H1 (cell line): Measurements from ENCODE around the gene SMIM15. TPM values are rescaled to one million over a fixed set of nuclear protein-coding genes. Genes with fewer than 3 reads are reported as not detected.

ENCODE experiments used
- CTCF ChIA-PET: fragments of 300-600 bp; sonication (Branson Sonifier 250); formaldehyde crosslinking; loops from one replicate; lab custom pipeline; 2021; ENCODE audit not compliant: partially characterized antibody; lab: Charles Lee
- POLR2A ChIA-PET: fragments of 300-600 bp; sonication (Branson Sonifier 250); formaldehyde crosslinking; loops from one replicate; lab custom pipeline; 2021; ENCODE audit warnings: inconsistent platforms; ENCODE audit not compliant: partially characterized antibody; lab: Charles Lee
- DNase-seq, 2 experiments: peaks; one replicate each; pipeline versions ENCODE4 v3.0.0 to v3.0.0-alpha.2; 2010 to 2022; ENCODE audit warnings: low spot score in 2 of 2, low read depth in 1 of 2, mixed read lengths in 1 of 2
- FAIRE-seq: peaks from 2 replicates; lab custom pipeline; 2011; peaks lifted over from hg19 to GRCh38; lab: Jason Lieb, UNC
- H2AFZ ChIP-seq: 2 replicates; pipeline ENCODE4 v1.8.1; 2012; ENCODE audit warnings: low read length, inconsistent platforms
- H2AK5ac ChIP-seq: 2 replicates; pipeline ENCODE4 v1.6.1; 2013; ENCODE audit warnings: low read depth, low read length
- H2BK120ac ChIP-seq: replicated peaks from 2 replicates; pipeline ENCODE3; 2013; ENCODE audit warnings: low read depth, low read length, inconsistent platforms
- H2BK12ac ChIP-seq: 2 replicates; pipeline ENCODE4 v1.6.1; 2013; ENCODE audit warnings: low read depth, low read length
- H2BK15ac ChIP-seq: 2 replicates; pipeline ENCODE4 v1.6.1; 2013; ENCODE audit warnings: low read length
- H2BK20ac ChIP-seq: 2 replicates; pipeline ENCODE4 v1.6.1; 2013; ENCODE audit warnings: low read length
- H2BK5ac ChIP-seq: 2 replicates; pipeline ENCODE4 v1.6.1; 2013; ENCODE audit warnings: low read depth, low read length
- H3K14ac ChIP-seq: 2 replicates; pipeline ENCODE4 v1.6.1; 2013; ENCODE audit warnings: inconsistent platforms; ENCODE audit not compliant: insufficient read length
- H3K18ac ChIP-seq: 2 replicates; pipeline ENCODE4 v1.6.1; 2013; ENCODE audit warnings: low read length; ENCODE audit errors: extremely low read depth
- H3K23ac ChIP-seq: 2 replicates; pipeline ENCODE4 v1.6.1; 2013; ENCODE audit warnings: inconsistent platforms; ENCODE audit not compliant: insufficient read length
- H3K23me2 ChIP-seq: 2 replicates; pipeline ENCODE4 v1.6.1; 2013; ENCODE audit warnings: low read depth, low read length
- H3K27ac ChIP-seq: 2 replicates; pipeline ENCODE4 v1.6.1; 2011; ENCODE audit warnings: low read depth, low read length, inconsistent platforms
- H3K27me3 ChIP-seq, 4 experiments: replicated peaks in 1 of 4; 1 replicate in 1 of 4; 2 replicates in 3 of 4; pipeline versions ENCODE4 v1.6.1 to v1.8.1; 2011 to 2013; ENCODE audit warnings: low read length in 3 of 4, mild to moderate bottlenecking in 3 of 4, inconsistent platforms in 2 of 4, mixed read lengths in 2 of 4, moderate library complexity in 1 of 4; ENCODE audit not compliant: control insufficient read depth in 3 of 4, insufficient read depth in 3 of 4; ENCODE audit errors: extremely low read depth in 1 of 4
- H3K36me3 ChIP-seq, 4 experiments: 2 replicates each; pipeline versions ENCODE4 v1.6.1 to v1.8.1; 2011 to 2013; ENCODE audit warnings: mild to moderate bottlenecking in 4 of 4, low read length in 3 of 4, moderate library complexity in 2 of 4, control low read depth in 1 of 4, inconsistent platforms in 1 of 4; ENCODE audit not compliant: insufficient read depth in 4 of 4, control insufficient read depth in 2 of 4
- H3K4ac ChIP-seq: replicated peaks from 2 replicates; pipeline ENCODE3; 2013; ENCODE audit warnings: low read length, low read depth, mixed read lengths, inconsistent platforms; ENCODE audit not compliant: insufficient read length
- H3K4me1 ChIP-seq, 4 experiments: replicated peaks in 1 of 4; 1 replicate in 1 of 4; 2 replicates in 3 of 4; pipeline versions ENCODE4 v1.6.1 to v1.8.1; 2011 to 2013; ENCODE audit warnings: low read length in 3 of 4, inconsistent platforms in 2 of 4, mixed read lengths in 1 of 4; ENCODE audit not compliant: insufficient read depth in 4 of 4, control insufficient read depth in 3 of 4
- H3K4me2 ChIP-seq, 2 experiments: 2 replicates each; pipeline versions ENCODE4 v1.6.1 to v1.8.1; 2011 to 2013; ENCODE audit warnings: low read depth in 2 of 2, low read length in 2 of 2, control low read depth in 1 of 2, inconsistent platforms in 1 of 2, mild to moderate bottlenecking in 1 of 2; ENCODE audit not compliant: insufficient read depth in 1 of 2
- H3K4me3 ChIP-seq, 4 experiments: fragments of 200-600, 300-600 bp in 1 of 4; sonication (generic), shearing (Covaris generic), sonication (Bioruptor Twin) in 1 of 4; 2 replicates each; pipeline versions ENCODE4 v1.5.1 to v1.8.1; 2011 to 2016; ENCODE audit warnings: low read length in 4 of 4, low read depth in 3 of 4, control low read depth in 2 of 4, inconsistent platforms in 2 of 4, mild to moderate bottlenecking in 2 of 4, mixed read lengths in 1 of 4, moderate library complexity in 1 of 4; ENCODE audit not compliant: insufficient read depth in 2 of 4; ENCODE audit errors: extremely low read depth in 1 of 4
- H3K56ac ChIP-seq: replicated peaks from 2 replicates; pipeline ENCODE3; 2013; ENCODE audit warnings: low read depth, mild to moderate bottlenecking, mixed read lengths, low read length, inconsistent platforms; ENCODE audit not compliant: insufficient read length
- H3K79me1 ChIP-seq: 2 replicates; pipeline ENCODE4 v1.6.1; 2013; ENCODE audit warnings: low read depth, low read length, control low read depth
- H3K79me2 ChIP-seq, 2 experiments: 2 replicates each; pipeline versions ENCODE4 v1.6.1 to v1.8.1; 2012 to 2013; ENCODE audit warnings: low read length in 2 of 2, mild to moderate bottlenecking in 2 of 2, inconsistent platforms in 1 of 2; ENCODE audit not compliant: insufficient read depth in 2 of 2, control insufficient read depth in 1 of 2
- H3K9ac ChIP-seq, 4 experiments: replicated peaks in 1 of 4; 1 replicate in 1 of 4; 2 replicates in 3 of 4; pipeline versions ENCODE4 v1.6.1 to v1.8.1; 2011 to 2013; ENCODE audit warnings: low read depth in 3 of 4, low read length in 3 of 4, control low read depth in 2 of 4, mild to moderate bottlenecking in 2 of 4, moderate library complexity in 2 of 4, inconsistent platforms in 1 of 4; ENCODE audit errors: extremely low read depth in 1 of 4
- H3K9me3 ChIP-seq, 2 experiments: 2 replicates each; pipeline versions ENCODE4 v1.6.1 to v1.8.1; 2012 to 2013; ENCODE audit warnings: mild to moderate bottlenecking in 2 of 2, moderate library complexity in 2 of 2, control low read depth in 1 of 2, inconsistent platforms in 1 of 2, low read depth in 1 of 2, low read length in 1 of 2, mixed read lengths in 1 of 2; ENCODE audit not compliant: insufficient read depth in 2 of 2
- H4K20me1 ChIP-seq, 2 experiments: replicated peaks in 1 of 2; 2 replicates each; pipeline versions ENCODE3 to v1.8.1; 2011 to 2013; ENCODE audit warnings: inconsistent platforms in 2 of 2, low read length in 2 of 2, mild to moderate bottlenecking in 1 of 2; ENCODE audit not compliant: insufficient read depth in 2 of 2, control insufficient read depth in 1 of 2
- H4K5ac ChIP-seq: 2 replicates; pipeline ENCODE4 v1.6.1; 2013; ENCODE audit warnings: low read length, low read depth, mixed read lengths, inconsistent platforms; ENCODE audit not compliant: insufficient read length
- H4K8ac ChIP-seq: 2 replicates; pipeline ENCODE4 v1.8.0; 2013; ENCODE audit warnings: mild to moderate bottlenecking, moderate library complexity, low read length, inconsistent platforms; ENCODE audit not compliant: insufficient read depth; ENCODE audit errors: extremely low read depth
- H4K91ac ChIP-seq: replicated peaks from 2 replicates; pipeline ENCODE3; 2013; ENCODE audit warnings: low read length, mixed read lengths, inconsistent platforms; ENCODE audit not compliant: insufficient read length
- CBX5 ChIP-seq: fragments of 300-800, 300-1000 bp; sonication (generic); IDR thresholded peaks from 2 replicates; pipeline ENCODE4 v1.7.1; 2016; ENCODE audit warnings: antibody characterized with exemption, low read length, low read depth
- CHD2 ChIP-seq: IDR thresholded peaks from 2 replicates; pipeline ENCODE4 v1.6.1; 2012; ENCODE audit warnings: low read length, improper control_type of control experiment
- CTBP2 ChIP-seq: IDR thresholded peaks from 2 replicates; pipeline ENCODE4 v1.7.0; 2011; ENCODE audit warnings: borderline replicate concordance, mild to moderate bottlenecking, moderate library complexity, mixed read lengths, low read length; ENCODE audit not compliant: insufficient read depth, insufficient read length
- EGR1 ChIP-seq: IDR thresholded peaks from 2 replicates; pipeline ENCODE4 v1.6.1; 2011; ENCODE audit warnings: low read depth, low read length, borderline replicate concordance
- FOSL1 ChIP-seq: IDR thresholded peaks from 2 replicates; pipeline ENCODE4 v1.6.1; 2011; ENCODE audit warnings: mild to moderate bottlenecking, low read depth, low read length, moderate library complexity; ENCODE audit not compliant: insufficient read depth
- GABPA ChIP-seq: IDR thresholded peaks from 2 replicates; pipeline ENCODE4 v1.6.1; 2011; ENCODE audit warnings: mild to moderate bottlenecking, low read length, moderate library complexity, borderline replicate concordance; ENCODE audit not compliant: insufficient read depth
- JUN ChIP-seq: IDR thresholded peaks from 2 replicates; pipeline ENCODE4 v1.6.1; 2011; ENCODE audit warnings: low read depth, mild to moderate bottlenecking, improper control_type of control experiment, low read length
- KDM5A ChIP-seq: fragments of 200-600 bp; IDR thresholded peaks from 2 replicates; pipeline ENCODE4 v1.7.1; 2012; ENCODE audit warnings: mild to moderate bottlenecking, low read length, inconsistent platforms, mixed read lengths
- NANOG ChIP-seq: IDR thresholded peaks from 2 replicates; pipeline ENCODE4 v1.6.1; 2011; ENCODE audit warnings: low read length, low read depth, mild to moderate bottlenecking, inconsistent platforms; ENCODE audit not compliant: insufficient read depth, poor library complexity, severe bottlenecking
- SIN3A ChIP-seq, 2 experiments: IDR thresholded peaks in 1 of 2; conservative IDR thresholded peaks in 1 of 2; 2 replicates each; pipeline ENCODE4 v1.6.1; 2011 to 2012; ENCODE audit warnings: low read length in 2 of 2, improper control_type of control experiment in 1 of 2, low read depth in 1 of 2, mild to moderate bottlenecking in 1 of 2
- TBP ChIP-seq: IDR thresholded peaks from 2 replicates; pipeline ENCODE4 v1.6.1; 2011; ENCODE audit warnings: low read depth, low read length, improper control_type of control experiment
- TCF12 ChIP-seq: IDR thresholded peaks from 2 replicates; pipeline ENCODE4 v1.6.1; 2011; ENCODE audit warnings: low read depth, mild to moderate bottlenecking, low read length
- USF2 ChIP-seq: IDR thresholded peaks from 2 replicates; pipeline ENCODE4 v1.6.1; 2011; ENCODE audit warnings: low read length, improper control_type of control experiment
- WGBS, 2 experiments: shearing (Covaris generic) in 1 of 2; methylation state at CpG; one replicate each; pipeline versions ENCODE4 v1.1.6 to v1.1.7; 2013 to 2015; ENCODE audit warnings: low lambda C conversion rate in 2 of 2, mixed read lengths in 2 of 2, inconsistent platforms in 1 of 2, low coverage in 1 of 2, missing lambda C conversion rate in 1 of 2; ENCODE audit not compliant: insufficient replicate concordance in 2 of 2, insufficient coverage in 1 of 2, insufficient read length in 1 of 2; ENCODE audit errors: extremely low coverage in 1 of 2, missing lambda C conversion rate in 1 of 2; 5-methylcytosine and 5-hydroxymethylcytosine counted together
- polyA plus RNA-seq, 7 experiments: library from polyadenylated mRNA; depleted of rRNA in 3 of 7; stranded (reverse) in 5 of 7; unstranded in 2 of 7; fragments of >200 nt in 5 of 7; fragments of 200-250 nt in 2 of 7; gene quantifications; 1 replicate in 5 of 7; 2 replicates in 1 of 7; 4 replicates in 1 of 7; pipeline versions ENCODE4 v1.2.1 to v1.2.3, GENCODE V29; 2011 to 2013; ENCODE audit warnings: missing spikeins in 2 of 7, mixed read lengths in 2 of 7
- total RNA-seq: library from RNA; stranded (reverse); fragmentation: NEBNext Ultra II Directional; extraction: Animal tissue kit (Norgen Biotek cat#: 25700); gene quantifications from 2 replicates; pipeline ENCODE4 v1.2.1, GENCODE V29; 2021

Gene SMIM15
- total and polyA plus RNA-seq, 2 of the 8 experiments (the other 6 are each of a cell fraction or from before 2014, with no cell fraction given), result 17.6 to 53.1 TPM

DNA sequence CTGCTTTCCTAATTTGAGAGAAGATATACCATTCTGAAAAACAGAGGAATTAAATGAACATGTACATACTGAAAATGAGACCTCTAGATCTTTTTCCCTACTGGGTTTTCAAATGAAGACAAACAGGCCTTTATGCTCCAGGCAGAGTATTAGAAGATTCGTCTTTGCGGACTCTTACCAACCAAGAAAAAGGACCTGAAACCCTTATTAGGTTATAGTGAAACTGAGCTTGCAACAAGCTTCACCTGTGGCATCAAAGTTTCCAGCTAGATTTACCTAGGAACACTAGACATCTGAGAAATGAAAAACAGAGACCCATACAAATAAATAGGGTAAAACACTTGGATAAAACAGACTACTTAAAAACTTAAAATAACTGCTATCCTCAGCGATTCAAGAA, 46.3 kb downstream of the SMIM15 start:
- H3K4me2 ChIP-seq, result no peak overlapping the region
- H3K79me2 ChIP-seq, result no peaks in the 10 kb centered on the region
- no peak overlapping the region for H3K4ac ChIP-seq
- H3K14ac ChIP-seq, result no peak overlapping the region
- no peak overlapping the region for H2BK15ac ChIP-seq
- H4K91ac ChIP-seq, result no peak overlapping the region
- H2BK12ac ChIP-seq, result no peak overlapping the region
- no peak overlapping the region for H3K18ac ChIP-seq
- DNase-seq (no peak), FAIRE-seq (no peak)
- H3K23me2 ChIP-seq, result no peaks in the 10 kb centered on the region
- ChIA-PET POLR2A (no interaction called here), CTCF (interaction anchor here (1.7 kb wide), 1 partner anchor 19 kb away, joined by 4 read pairs; no protein-coding TSS in a partner anchor)
- no peak overlapping the region for H4K5ac ChIP-seq
- H3K27me3 ChIP-seq, result no peaks in the 10 kb centered on the region
- H4K20me1 ChIP-seq, result no peaks in the 10 kb centered on the region
- no peaks in the 10 kb centered on the region for H3K9me3 ChIP-seq
- 92% methylated on average over 3 of the region's 3 CpGs; no CpG with 5 or more reads in 1 of the 2 experiments for WGBS, 2 experiments
- H2AK5ac ChIP-seq, result no peak overlapping the region
- no peaks in the 10 kb centered on the region; the same call in 1 of the 2 replicates for H3K79me1 ChIP-seq
- no peaks in the 10 kb centered on the region for H3K4me1 ChIP-seq
- H2BK120ac ChIP-seq, result no peak overlapping the region
- H2AFZ ChIP-seq, result no peak overlapping the region
- H2BK5ac ChIP-seq, result no peak overlapping the region
- no peak overlapping the region for H3K27ac ChIP-seq
- H3K56ac ChIP-seq, result no peak overlapping the region
- H3K9ac ChIP-seq, result no peak overlapping the region
- H3K23ac ChIP-seq, result no peak overlapping the region
- no peak overlapping the region for H4K8ac ChIP-seq
- H3K36me3 ChIP-seq, result no peaks in the 10 kb centered on the region
- H2BK20ac ChIP-seq, result no peak overlapping the region
- H3K4me3 ChIP-seq, result no peak overlapping the region
- TF ChIP-seq SIN3A (conservative IDR thresholded peaks at IDR 0.05 in 1 of 2, IDR thresholded peaks at IDR 0.05 in 1 of 2; ENCODE audit: low read depth in 1 of 2, low read length in 2 of 2) (no peak), CBX5 (no peak), FOSL1 (no peak), KDM5A (no peak), GABPA (no peak), NANOG (no peak), CTBP2 (no peak), TBP (no peak), TCF12 (no peak), JUN (no peak), CHD2 (no peak), EGR1 (no peak), USF2 (no peak)
